Right lobe of liver (tissue), 4 donors: Measurements from ENCODE around the gene PLEKHA5.

ENCODE experiments used
- CTCF ChIP-seq, 4 donors: fragments of 200-600 bp in 3 of 4; fragments of 450-650 bp in 1 of 4; IDR thresholded peaks; one replicate each; pipeline versions ENCODE4 v1.5.1 to v1.8.0; 2016 to 2022; ENCODE audit warnings: antibody characterized with exemption in 4 of 4, mild to moderate bottlenecking in 2 of 4
- POLR2A ChIP-seq: fragments of 450-650 bp; IDR thresholded peaks from one replicate; pipeline ENCODE4 v1.6.1; 2017; ENCODE audit warnings: antibody characterized with exemption, mild to moderate bottlenecking
- donor health status: DM: no; HTN: no; CAD: no.
- donor health status: DM: no; HTN: no; CAD: no.
- donor health status: DM: no; HTN: yes; CAD: no.

DNA sequence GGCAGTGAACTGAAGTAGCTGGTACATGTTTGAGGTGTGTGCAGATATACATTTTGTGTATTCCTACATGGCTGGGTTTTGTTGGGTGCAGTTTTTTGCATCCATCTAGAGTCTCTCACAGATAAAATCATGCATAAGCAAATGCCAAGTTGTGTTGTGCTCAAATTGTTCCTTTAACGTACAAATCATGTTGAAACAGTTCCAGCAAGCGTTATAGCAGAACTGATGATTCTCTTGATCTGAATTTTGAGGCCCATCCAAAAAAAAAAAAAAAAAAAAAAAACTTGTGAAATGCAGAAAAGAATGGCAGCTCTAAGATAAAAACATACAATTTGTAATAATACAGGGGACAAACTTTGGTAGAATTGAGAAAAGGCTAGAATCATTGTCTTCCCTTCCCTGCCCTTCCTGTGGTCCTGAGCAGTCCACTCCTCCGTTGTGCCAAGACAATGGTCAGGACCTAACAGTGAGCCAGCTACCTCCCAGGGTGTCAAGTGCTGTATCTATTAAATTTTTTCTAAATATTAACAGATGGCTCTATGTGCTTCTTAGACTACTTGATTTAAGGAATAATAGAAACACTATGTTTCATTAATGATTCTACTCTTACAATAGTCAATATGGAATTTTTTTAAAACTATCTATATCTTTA is 122.1 kb downstream of the PLEKHA5 start:
- TF ChIP-seq POLR2A, result no peak
- no peak for TF ChIP-seq CTCF (IDR thresholded peaks at IDR 0.05)
